ENCODE measurements around the gene FCHSD2. TPM values are rescaled to one million over a fixed set of nuclear protein-coding genes. Genes with fewer than 3 reads are reported as not detected.

FCHSD2 gene
- total and polyA plus RNA-seq, 2 of the 8 experiments (the other 6 are each of a cell fraction or from before 2014, with no cell fraction given), result 4.1 to 7.8 TPM

DNA sequence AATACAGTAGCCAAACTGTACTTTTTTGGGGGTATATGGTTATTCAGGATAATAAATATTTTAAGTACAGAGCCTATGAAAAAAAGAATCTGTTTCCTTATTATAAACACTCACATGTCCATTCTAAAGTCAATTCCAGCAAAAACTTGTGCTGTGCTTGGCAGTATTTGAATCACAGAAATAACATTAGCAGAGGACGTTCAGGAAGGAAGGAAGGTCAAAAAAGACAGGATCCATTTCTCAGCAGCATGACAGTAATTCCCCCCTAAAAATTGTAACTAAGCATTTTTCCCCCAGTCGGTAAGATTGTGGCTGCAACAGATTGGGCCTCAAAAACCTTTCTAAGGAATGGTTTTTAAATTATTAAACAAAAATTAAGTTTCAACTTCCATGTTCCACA lies 203.1 kb downstream of the FCHSD2 start:
- ChIA-PET POLR2A (ENCODE audit: partially characterized antibody) (no interaction called here), CTCF (ENCODE audit: partially characterized antibody) (no interaction called here)
- Histone ChIP-seq H2AK5ac (ENCODE audit: low read depth, low read length) (no peak overlapping the region), H4K8ac (ENCODE audit: extremely low read depth, insufficient read depth, low read length) (no peak overlapping the region), H4K91ac (replicated peaks; ENCODE audit: insufficient read length, low read length) (no peak overlapping the region), H3K27ac (ENCODE audit: low read depth, low read length) (no peak overlapping the region), H3K4me3 (ENCODE audit: extremely low read depth in 1 of 4, insufficient read depth in 2 of 4, low read depth in 3 of 4, low read length in 4 of 4) (no peak overlapping the region), H2AFZ (ENCODE audit: low read length) (no peak overlapping the region), H3K18ac (ENCODE audit: extremely low read depth, low read length) (no peak overlapping the region), H3K23ac (ENCODE audit: insufficient read length) (no peak overlapping the region), H3K9me3 (ENCODE audit: insufficient read depth in 2 of 2, low read depth in 1 of 2, low read length in 1 of 2) (no peaks in the 10 kb centered on the region), H3K36me3 (ENCODE audit: control insufficient read depth in 2 of 4, insufficient read depth in 4 of 4, low read length in 3 of 4) (no peaks in the 10 kb centered on the region), H2BK20ac (ENCODE audit: low read length) (no peak overlapping the region), H3K27me3 (replicated peaks in 1 of 4; ENCODE audit: control insufficient read depth in 3 of 4, extremely low read depth in 1 of 4, insufficient read depth in 3 of 4, low read length in 3 of 4) (no peaks in the 10 kb centered on the region), H3K4ac (replicated peaks; ENCODE audit: insufficient read length, low read depth, low read length) (no peak overlapping the region), H2BK120ac (replicated peaks; ENCODE audit: low read depth, low read length) (no peak overlapping the region), H3K56ac (replicated peaks; ENCODE audit: insufficient read length, low read depth, low read length) (no peak overlapping the region), H4K20me1 (replicated peaks in 1 of 2; ENCODE audit: control insufficient read depth in 1 of 2, insufficient read depth in 2 of 2, low read length in 2 of 2) (no peaks in the 10 kb centered on the region), H2BK5ac (ENCODE audit: low read depth, low read length) (no peak overlapping the region), H3K23me2 (ENCODE audit: low read depth, low read length) (no peaks in the 10 kb centered on the region), H3K4me2 (ENCODE audit: insufficient read depth in 1 of 2, low read depth in 2 of 2, low read length in 2 of 2) (no peak overlapping the region), H3K79me2 (ENCODE audit: control insufficient read depth in 1 of 2, insufficient read depth in 2 of 2, low read length in 2 of 2) (no peaks in the 10 kb centered on the region), H3K9ac (replicated peaks in 1 of 4; ENCODE audit: extremely low read depth in 1 of 4, low read depth in 3 of 4, low read length in 3 of 4) (no peak overlapping the region), H2BK15ac (ENCODE audit: low read length) (no peak overlapping the region), H4K5ac (ENCODE audit: insufficient read length, low read depth, low read length) (no peak overlapping the region), H3K79me1 (ENCODE audit: low read depth, low read length) (no peaks in the 10 kb centered on the region), H3K14ac (ENCODE audit: insufficient read length) (no peak overlapping the region), H2BK12ac (ENCODE audit: low read depth, low read length) (no peak overlapping the region), H3K4me1 (replicated peaks in 1 of 4; ENCODE audit: control insufficient read depth in 3 of 4, insufficient read depth in 4 of 4, low read length in 3 of 4) (no peaks in the 10 kb centered on the region)
- FAIRE-seq (no peak), DNase-seq (ENCODE audit: low read depth in 1 of 2, low spot score in 2 of 2) (no peak)
- 85% methylated on average over 2 of the region's 2 CpGs; no CpG with 5 or more reads in 1 of the 2 experiments for WGBS, 2 experiments (ENCODE audit: extremely low coverage in 1 of 2, insufficient coverage in 1 of 2, insufficient read length in 1 of 2, insufficient replicate concordance in 2 of 2, low coverage in 1 of 2, low lambda C conversion rate in 2 of 2, missing lambda C conversion rate in 1 of 2)
- no peak for TF ChIP-seq KDM4A (IDR thresholded peaks at IDR 0.05; ENCODE audit: low read depth, low read length, severe bottlenecking)
- TF ChIP-seq TAF7 (optimal IDR thresholded peaks at IDR 0.05; ENCODE audit: borderline replicate concordance, low read depth, low read length), result no peak
- no peak for TF ChIP-seq ZNF274 (IDR thresholded peaks at IDR 0.05; ENCODE audit: borderline replicate concordance, extremely low read depth, low read length)
- no peak for TF ChIP-seq TEAD4 (IDR thresholded peaks at IDR 0.05; ENCODE audit: low read depth, low read length)
- no peak for TF ChIP-seq CEBPB (IDR thresholded peaks at IDR 0.05; ENCODE audit: low read depth, low read length)
- TF ChIP-seq PHF8 (conservative IDR thresholded peaks at IDR 0.05; ENCODE audit: low read depth, low read length), result no peak
- no peak for TF ChIP-seq EP300 (IDR thresholded peaks at IDR 0.05; ENCODE audit: borderline replicate concordance in 1 of 2, low read depth in 2 of 2, low read length in 2 of 2)
- no peak for TF ChIP-seq RAD21 (IDR thresholded peaks at IDR 0.05 in 1 of 2, conservative IDR thresholded peaks at IDR 0.05 in 1 of 2; ENCODE audit: low read depth in 2 of 2, low read length in 2 of 2)
